ENCODE measurements around the gene ABHD4. TPM values are rescaled to one million over a fixed set of nuclear protein-coding genes. Genes with fewer than 3 reads are reported as not detected.

Gene ABHD4
- total and polyA plus RNA-seq, 2 experiments from 2014 or later: 39.1 to 40.0 TPM

DNA sequence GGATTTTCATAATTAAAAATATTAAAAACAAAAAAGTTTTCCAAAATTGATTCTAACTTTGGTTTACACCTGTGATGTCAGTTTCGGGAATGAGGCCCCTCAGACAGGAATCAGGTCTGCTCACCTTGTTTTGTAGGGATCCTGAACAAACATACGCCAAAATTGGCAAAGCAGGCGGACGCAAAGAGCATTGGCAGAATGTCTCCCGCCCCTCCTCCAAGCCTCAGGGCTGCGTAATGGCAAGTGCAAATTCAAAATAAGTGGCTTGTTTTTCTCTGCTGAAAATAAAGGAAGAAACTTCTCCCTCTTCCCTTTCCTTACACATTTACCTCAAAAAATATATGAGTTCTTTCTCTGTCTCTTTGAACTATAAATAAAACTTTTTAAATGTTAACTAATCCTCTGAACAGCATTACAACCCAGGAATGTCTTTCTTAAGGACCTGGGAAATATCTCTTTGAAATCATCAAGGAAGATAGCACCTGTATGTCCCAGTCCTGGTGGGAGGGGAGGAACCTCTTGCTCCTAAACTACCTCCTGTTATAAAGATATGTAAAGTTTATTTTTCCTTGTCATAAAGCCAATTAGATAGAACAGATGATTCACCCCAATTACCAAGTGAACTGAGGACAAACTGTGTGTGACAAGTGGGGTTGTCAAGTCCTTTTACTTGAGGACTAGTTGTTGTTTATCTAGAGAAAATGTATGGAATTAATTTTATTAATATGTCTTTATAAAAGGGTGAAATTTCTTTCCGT, 29.6 kb downstream of the ABHD4 start:
- Mint-ChIP-seq H3K27ac (no peak overlapping the region), H3K4me3 (no peak overlapping the region), H3K36me3 (ENCODE audit: low read depth) (peaks cover 16% of the 10 kb centered on the region; the same call in 2 of the 3 replicates), H3K4me1 (peaks cover 36% of the 10 kb centered on the region), H3K27me3 (ENCODE audit: insufficient read depth, low read depth, poor library complexity) (peaks cover 3% of the 10 kb centered on the region), H3K9me3 (peaks cover 24% of the 10 kb centered on the region)
- Histone ChIP-seq H3K79me2 (replicated peaks; ENCODE audit: insufficient read depth) (no peaks in the 10 kb centered on the region), H3K4me2 (peak overlapping the region; percentile 2; the same call in 1 of the 2 replicates), H3K4me3 (no peak overlapping the region), H3K4me1 (ENCODE audit: insufficient read depth) (peaks cover 16% of the 10 kb centered on the region), H3K9me2 (ENCODE audit: insufficient read depth) (no peaks in the 10 kb centered on the region), H3K36me3 (ENCODE audit: insufficient read depth) (no peaks in the 10 kb centered on the region; the same call in 1 of the 2 replicates), H2AFZ (no peak overlapping the region; the same call in 1 of the 2 replicates), H4K20me1 (replicated peaks; ENCODE audit: insufficient read depth) (no peaks in the 10 kb centered on the region), H3F3A (replicated peaks; ENCODE audit: low read depth) (no peaks in the 10 kb centered on the region), H3K27me3 (ENCODE audit: insufficient read depth) (no peaks in the 10 kb centered on the region), H3K27ac (ENCODE audit: low read depth) (no peak overlapping the region)
- TF ChIP-seq ZNF462 (CRISPR knock-in tag; IDR thresholded peaks at IDR 0.05): no peak
- TF ChIP-seq JUNB (IDR thresholded peaks at IDR 0.05; ENCODE audit: unreplicated experiment): no peak
- TF ChIP-seq POLR2AphosphoS5 (IDR thresholded peaks at IDR 0.05; ENCODE audit: low read depth): no peak
- TF ChIP-seq ZNF331 (CRISPR knock-in tag; IDR thresholded peaks at IDR 0.05; ENCODE audit: low read depth): no peak
- no peak for TF ChIP-seq CTCF (conservative IDR thresholded peaks at IDR 0.05; ENCODE audit: low read depth in 2 of 2)
- TF ChIP-seq EZH2 (IDR thresholded peaks at IDR 0.05; ENCODE audit: low read depth, unreplicated experiment): no peak
- TF ChIP-seq ZNF114 (CRISPR knock-in tag; IDR thresholded peaks at IDR 0.05): no peak
- DNase-seq (ENCODE audit: low spot score) (peak; percentile 36), ATAC-seq (no peak; the same call in 1 of the 3 replicates)
